HepG2 (cell line): ENCODE data around the gene ACADVL. TPM values are rescaled to one million over a fixed set of nuclear protein-coding genes. Genes with fewer than 3 reads are reported as not detected.
A peak's percentile ranks its signal among the peaks of the same experiment; 100 is the strongest.

Source experiments
- ARID4A ChIP-seq: sonication (generic); formaldehyde crosslinking; IDR thresholded peaks from 2 replicates; pipeline ENCODE4 v1.5.0; 2020; ENCODE audit warnings: mild to moderate bottlenecking, missing genetic modification reagents, borderline replicate concordance
- CEBPB ChIP-seq: IDR thresholded peaks from 2 replicates; pipeline ENCODE4 v1.6.1; 2011; ENCODE audit warnings: low read depth, low read length, improper control_type of control experiment, borderline replicate concordance
- DMAP1 ChIP-seq: IDR thresholded peaks from 2 replicates; pipeline ENCODE4 v1.6.1; 2016
- EZH2 ChIP-seq: conservative IDR thresholded peaks from 2 replicates; pipeline ENCODE4 v1.6.1; 2012; ENCODE audit warnings: mild to moderate bottlenecking, low read depth, low read length, moderate library complexity
- FOXP1 ChIP-seq, 2 experiments: fragments of 450-650 bp in 1 of 2; IDR thresholded peaks; 2 replicates each; pipeline ENCODE4 v1.6.1; 2017 to 2018; ENCODE audit warnings: antibody characterized with exemption in 1 of 2
- HNF1A ChIP-seq, 2 experiments: sonication (generic) in 1 of 2; formaldehyde crosslinking in 1 of 2; IDR thresholded peaks; 2 replicates each; pipeline versions ENCODE4 v1.4.0 to v1.6.1; 2016 to 2020; ENCODE audit warnings: borderline replicate concordance in 1 of 2, low read depth in 1 of 2, mild to moderate bottlenecking in 1 of 2, missing genetic modification reagents in 1 of 2
- HNF4A ChIP-seq: sonication (generic); formaldehyde crosslinking; IDR thresholded peaks from 2 replicates; pipeline ENCODE4 v1.4.0; 2020; ENCODE audit warnings: missing genetic modification reagents
- HNF4G ChIP-seq, 2 experiments: sonication (generic) in 1 of 2; formaldehyde crosslinking in 1 of 2; IDR thresholded peaks; 2 replicates each; pipeline versions ENCODE4 v1.4.0 to v1.6.1; 2011 to 2020; ENCODE audit warnings: borderline replicate concordance in 2 of 2, low read depth in 2 of 2, mild to moderate bottlenecking in 2 of 2, low read length in 1 of 2, missing genetic modification reagents in 1 of 2, moderate library complexity in 1 of 2
- KDM5B ChIP-seq: sonication (generic); formaldehyde crosslinking; IDR thresholded peaks from 2 replicates; pipeline ENCODE4 v1.4.0; 2020; ENCODE audit warnings: missing genetic modification reagents, mild to moderate bottlenecking, borderline replicate concordance
- PLSCR1 ChIP-seq: sonication (generic); formaldehyde crosslinking; IDR thresholded peaks from 2 replicates; pipeline ENCODE4 v1.5.0; 2020; ENCODE audit warnings: missing genetic modification reagents, mild to moderate bottlenecking, borderline replicate concordance
- SALL1 ChIP-seq: sonication (generic); formaldehyde crosslinking; IDR thresholded peaks from 2 replicates; pipeline ENCODE4 v1.8.0; 2022; ENCODE audit warnings: mild to moderate bottlenecking, missing genetic modification reagents
- SIX1 ChIP-seq: sonication (generic); formaldehyde crosslinking; IDR thresholded peaks from 2 replicates; pipeline ENCODE4 v1.4.0; 2020; ENCODE audit warnings: missing genetic modification reagents, borderline replicate concordance
- SMARCC2 ChIP-seq: fragments of 450-650 bp; IDR thresholded peaks from 2 replicates; pipeline ENCODE4 v1.6.1; 2017; ENCODE audit warnings: antibody characterized with exemption, mild to moderate bottlenecking
- THRA ChIP-seq: sonication (generic); formaldehyde crosslinking; IDR thresholded peaks from 2 replicates; pipeline ENCODE4 v1.4.0; 2020; ENCODE audit warnings: missing genetic modification reagents, borderline replicate concordance
- ZNF143 ChIP-seq: sonication (generic); formaldehyde crosslinking; IDR thresholded peaks from 2 replicates; pipeline ENCODE4 v1.4.0; 2020; ENCODE audit warnings: missing genetic modification reagents
- ZNF510 ChIP-seq: sonication (generic); formaldehyde crosslinking; IDR thresholded peaks from 2 replicates; pipeline ENCODE4 v1.4.0; 2020; ENCODE audit warnings: low read depth, mild to moderate bottlenecking, missing genetic modification reagents
- ZSCAN25 ChIP-seq: sonication (generic); formaldehyde crosslinking; IDR thresholded peaks from 2 replicates; pipeline ENCODE4 v1.8.0; 2022; ENCODE audit warnings: mild to moderate bottlenecking, missing genetic modification reagents
- polyA plus RNA-seq, 8 experiments: library from polyadenylated mRNA; depleted of rRNA in 3 of 8; stranded (reverse) in 7 of 8; unstranded in 1 of 8; fragments of >200 nt; fragmentation: Illumina TruSeq in 4 of 8; extraction: Trizol in 4 of 8; gene quantifications; 2 replicates each; pipeline versions ENCODE4 v1.2.1 to v1.2.3, GENCODE V29; 2011 to 2016; ENCODE audit warnings: low read depth in 4 of 8, missing spikeins in 1 of 8, mixed read lengths in 1 of 8; ENCODE audit not compliant: insufficient read depth in 1 of 8
- total RNA-seq, 5 experiments: library from RNA; depleted of rRNA; stranded (reverse); fragments of >200 nt; fragmentation: Illumina TruSeq; extraction: Trizol; gene quantifications; 2 replicates each; pipeline ENCODE4 v1.2.3, GENCODE V29; 2016; ENCODE audit warnings: low read depth in 1 of 5

The ACADVL gene
- total and polyA plus RNA-seq, 2 of the 13 experiments (the other 11 are each of a cell fraction or from before 2014, with no cell fraction given), result 219 to 412 TPM

GRCh38 chr17:7258731-7259554 lies 39.2 kb downstream of the ACADVL start (continued):
- TF ChIP-seq ARID4A (CRISPR knock-in tag) (peak; percentile 53; the same call in 1 of the 2 replicates), SALL1 (CRISPR knock-in tag) (peak; percentile 78), DMAP1 (CRISPR knock-in tag) (peak; percentile 72), PLSCR1 (CRISPR knock-in tag) (no peak), ZNF510 (no peak), ZSCAN25 (CRISPR knock-in tag) (no peak), FOXP1 (IDR thresholded peaks at IDR 0.05) (no peak), FOXP1 (CRISPR knock-in tag; IDR thresholded peaks at IDR 0.05) (peak; percentile 30; the same call in 1 of the 2 replicates), CEBPB (peak; percentile 95), SIX1 (CRISPR knock-in tag) (no peak), THRA (CRISPR knock-in tag) (peak; percentile 58), HNF1A (IDR thresholded peaks at IDR 0.05; ENCODE audit: low read depth) (peak; percentile 94), HNF1A (CRISPR knock-in tag; IDR thresholded peaks at IDR 0.05; ENCODE audit: borderline replicate concordance) (peak; percentile 91; the same call in 1 of the 2 replicates), KDM5B (peak; percentile 84; the same call in 1 of the 2 replicates), SMARCC2 (no peak), EZH2 (no peak), HNF4A (peak; percentile 76), ZNF143 (CRISPR knock-in tag) (peak; percentile 28; the same call in 1 of the 2 replicates), HNF4G (IDR thresholded peaks at IDR 0.05; ENCODE audit: borderline replicate concordance, low read depth, low read length) (peak; percentile 31; the same call in 1 of the 2 replicates), HNF4G (CRISPR knock-in tag; IDR thresholded peaks at IDR 0.05; ENCODE audit: borderline replicate concordance, low read depth) (no peak)
